Measurements from ENCODE around the gene SSC5D. TPM values are rescaled to one million over a fixed set of nuclear protein-coding genes. Genes with fewer than 3 reads are reported as not detected.

The SSC5D gene
- total RNA-seq, 1 donor from 2014 or later = 67.9 TPM

GRCh38 chr19:55535173-55535964, 47.1 kb downstream of the SSC5D start:
- DNase-seq (ENCODE audit: low spot score) = no peak

GRCh38 chr19:55535965-55536350, 47.7 kb downstream of the SSC5D start:
- DNase-seq (ENCODE audit: low spot score) = no peak

- DNase-seq (ENCODE audit: low spot score) = no peak
Observed at GRCh38 chr19:55536366-55536765, 48.1 kb downstream of the SSC5D start.

- no peak for DNase-seq (ENCODE audit: low spot score)
Observed at GRCh38 chr19:55536951-55537740, 48.9 kb downstream of the SSC5D start, which contains the start of gene SBK2. Gene SBK2 (minus strand): TSS chr19:55537133. CDS start chr19:55536294, 839 bp downstream.

DNA sequence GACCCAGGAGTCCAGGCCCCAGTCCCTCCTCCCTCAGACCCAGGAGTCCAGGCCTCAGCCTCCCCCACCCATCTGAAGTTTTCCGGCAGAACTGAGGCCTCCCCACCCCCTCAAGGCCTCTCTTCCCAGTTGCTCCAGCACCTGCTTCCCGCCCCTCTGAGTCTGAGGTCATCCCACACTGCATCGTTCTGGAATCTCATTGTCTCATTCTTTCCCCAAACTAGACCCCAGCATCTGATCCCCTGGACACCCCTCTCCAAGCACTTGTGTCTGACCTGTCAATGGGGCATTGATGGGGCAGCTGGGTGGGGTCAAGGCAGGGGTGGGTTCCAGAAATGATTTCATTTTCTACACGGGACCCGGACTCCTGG, 49.5 kb downstream of the SSC5D start:
- DNase-seq (ENCODE audit: low spot score) = no peak

DNA sequence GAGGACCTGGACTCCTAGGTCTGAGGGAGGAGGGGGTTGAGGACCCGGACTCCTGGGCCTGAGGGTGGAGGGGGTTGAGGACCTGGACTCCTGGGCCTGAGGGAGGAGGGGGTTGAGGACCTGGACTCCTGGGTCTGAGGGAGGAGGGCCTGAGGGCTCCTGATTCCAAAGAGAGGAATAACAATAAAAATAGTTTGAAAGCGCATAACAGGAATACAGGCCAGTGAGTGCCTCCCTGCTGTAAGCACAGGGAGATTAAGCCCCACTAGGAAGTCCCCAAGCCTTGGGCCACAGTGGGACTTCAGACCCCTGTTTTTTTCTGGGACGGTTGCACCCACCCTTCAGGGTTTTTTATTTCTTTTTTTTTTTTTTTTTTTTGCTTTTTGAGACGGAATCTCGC, 49.9 kb downstream of the SSC5D start:
- DNase-seq (ENCODE audit: low spot score) = no peak

GRCh38 chr19:55539090-55539984, 51.1 kb downstream of the SSC5D start:
- DNase-seq (ENCODE audit: low spot score) = no peak

GRCh38 chr19:55540619-55541018, 52.4 kb downstream of the SSC5D start:
- no peak for DNase-seq (ENCODE audit: low spot score)

DNA sequence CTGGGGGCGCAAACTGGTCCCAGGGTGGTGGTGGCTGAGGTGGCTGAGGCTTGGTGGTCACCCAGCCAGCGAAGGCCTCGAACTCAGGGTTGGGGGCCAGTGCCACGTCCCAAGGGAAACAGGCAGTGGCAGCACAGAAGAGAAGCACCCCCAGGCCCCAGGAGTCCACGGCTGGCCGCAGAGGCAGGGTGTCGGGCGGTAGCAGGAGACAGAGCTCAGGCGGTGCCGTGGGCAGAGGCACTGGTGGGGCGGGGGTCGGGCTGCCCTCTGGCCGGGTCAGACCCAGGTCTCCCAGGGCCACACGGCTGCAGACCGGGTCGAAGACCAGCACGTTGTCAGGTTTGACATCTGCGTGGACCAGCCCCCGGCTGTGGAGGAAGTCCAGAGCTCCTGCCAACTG, 52.9 kb downstream of the SSC5D start:
- DNase-seq (ENCODE audit: low spot score) = no peak

DNA sequence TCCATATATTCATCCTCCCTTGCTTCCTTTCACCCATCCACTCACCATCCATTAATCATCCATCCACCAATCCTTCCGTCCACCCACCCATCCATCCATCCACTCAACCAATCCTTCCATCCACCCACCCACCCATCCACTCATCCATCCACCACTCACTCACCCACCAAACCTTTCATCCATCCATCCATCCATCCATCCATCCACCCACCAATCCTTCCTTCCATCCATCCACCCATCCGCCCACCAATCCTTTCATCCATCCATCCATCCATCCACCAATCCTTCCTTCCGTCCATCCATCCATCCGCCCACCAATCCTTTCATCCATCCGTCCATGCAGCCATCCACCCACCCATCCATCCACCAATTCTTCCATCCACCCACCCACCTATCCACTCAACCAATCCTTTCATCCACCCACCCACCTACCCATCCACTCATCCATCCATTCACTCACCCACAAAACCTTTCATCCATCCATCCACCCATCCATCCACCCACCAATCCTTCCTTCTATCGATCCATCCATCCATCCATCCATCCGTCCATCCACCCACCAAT, 54.1 kb downstream of the SSC5D start:
- no peak for DNase-seq (ENCODE audit: low spot score)

GRCh38 chr19:55543567-55543966, 55.3 kb downstream of the SSC5D start:
- DNase-seq (ENCODE audit: low spot score) = no peak

- no peak for DNase-seq (ENCODE audit: low spot score)
Observed at GRCh38 chr19:55544014-55544413, 55.8 kb downstream of the SSC5D start.

GRCh38 chr19:55544776-55545439, 56.7 kb downstream of the SSC5D start:
- DNase-seq (ENCODE audit: low spot score) = no peak

DNA sequence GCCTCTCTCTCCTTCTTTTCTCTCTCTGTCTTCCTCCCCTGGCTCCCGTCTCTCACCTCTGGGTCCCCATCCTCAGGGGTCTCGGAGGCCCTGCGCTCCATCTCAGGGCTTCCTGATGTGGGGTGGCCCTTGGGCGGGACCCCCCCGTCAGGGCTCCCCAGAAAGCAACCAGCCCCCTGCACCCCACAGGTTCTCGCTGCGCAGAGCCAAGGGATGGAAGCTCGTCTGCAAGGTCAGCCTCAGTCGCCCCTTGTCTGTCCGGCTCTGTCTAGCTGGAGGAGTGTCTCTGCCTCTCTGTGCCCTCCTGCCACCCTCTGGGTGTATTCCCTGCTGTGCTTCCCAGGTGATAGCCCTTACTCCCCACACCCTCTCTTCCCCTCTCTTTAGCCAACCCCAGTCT, 57.2 kb downstream of the SSC5D start, which contains the start of gene SBK3:
Gene SBK3, minus strand, starts transcription at position 101 of the 400 bp plus-strand sequence. Its CDS starts 0 bp downstream, at position 101.
- no peak for DNase-seq (ENCODE audit: low spot score)

DNA sequence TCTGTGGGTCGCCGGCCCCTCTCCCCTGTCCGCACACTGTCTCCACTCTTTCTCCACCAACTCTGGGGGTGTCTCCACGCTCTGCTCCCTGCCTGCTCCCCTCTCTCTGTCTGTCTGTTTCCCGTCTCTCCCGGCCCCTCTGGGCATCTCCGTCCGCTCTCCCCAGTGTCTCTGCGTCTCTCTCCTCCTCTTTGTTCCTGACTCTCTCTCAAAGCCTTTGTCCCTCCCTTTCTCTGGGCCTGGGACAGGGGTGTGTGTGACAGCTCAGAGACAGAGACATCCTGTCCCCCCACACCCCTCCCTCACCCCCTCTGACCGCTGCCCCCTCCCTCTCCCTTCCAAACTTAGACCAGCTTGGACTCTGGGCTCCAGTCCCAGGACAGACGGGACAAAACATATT, 57.8 kb downstream of the SSC5D start:
- DNase-seq (ENCODE audit: low spot score) = no peak

GRCh38 chr19:55546822-55547614, 58.8 kb downstream of the SSC5D start:
- peak; percentile 53 for DNase-seq (ENCODE audit: low spot score)

DNA sequence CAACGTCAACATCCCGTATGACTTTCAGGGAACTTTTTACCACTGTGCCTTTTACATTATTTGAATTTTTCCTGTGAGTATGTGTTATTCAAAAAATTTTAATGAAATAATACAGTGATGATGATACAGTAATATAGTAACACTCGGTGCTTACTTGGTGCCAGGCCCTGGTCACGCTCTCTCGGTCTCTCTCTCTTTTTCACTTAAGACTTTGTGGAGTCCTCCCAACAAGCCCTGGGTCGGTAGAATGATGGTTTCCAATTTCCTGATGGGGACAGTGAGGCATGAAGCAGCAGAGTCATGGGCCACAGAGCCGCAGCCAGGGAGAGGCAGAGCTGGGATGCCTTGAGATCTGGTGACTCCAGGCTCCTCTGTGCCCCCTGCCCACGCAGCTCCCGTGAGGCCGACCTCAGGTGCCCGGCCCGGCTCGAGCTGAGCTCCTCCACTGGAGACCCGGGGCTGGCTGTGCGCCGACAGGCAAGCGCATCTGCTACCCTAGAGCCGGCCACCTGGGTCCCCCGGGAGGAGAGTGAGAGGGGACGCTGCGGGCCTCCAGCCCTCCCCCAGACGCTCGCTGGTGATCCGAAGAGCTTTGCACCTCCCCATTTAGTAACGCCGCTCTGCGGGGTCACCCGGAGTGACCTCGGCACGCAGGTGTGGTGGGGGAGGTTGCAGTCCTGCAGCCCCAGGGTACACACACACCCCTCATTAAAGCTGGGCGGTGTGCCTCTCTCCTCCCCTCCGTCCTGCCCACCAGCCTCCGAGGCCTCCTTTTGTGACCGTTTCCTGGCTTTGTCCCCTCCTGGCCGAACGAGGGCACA, 61.5 kb downstream of the SSC5D start:
- DNase-seq (ENCODE audit: low spot score) = peak; percentile 18

DNA sequence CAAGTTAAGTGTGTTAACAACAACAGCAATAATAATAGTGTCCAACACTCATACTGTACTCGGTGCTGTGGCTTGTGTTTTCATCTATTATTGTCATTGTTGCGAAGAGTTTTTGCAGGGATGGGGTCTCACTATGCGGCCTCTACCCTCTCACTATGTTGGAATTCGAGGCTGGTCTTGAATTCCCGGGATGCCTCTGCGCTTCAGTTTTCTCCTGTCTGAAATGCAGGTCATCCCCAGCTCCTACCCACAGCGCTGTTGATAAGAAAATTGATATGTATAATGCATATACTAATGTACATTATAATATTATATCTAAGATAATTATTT, 62.0 kb downstream of the SSC5D start:
- DNase-seq (ENCODE audit: low spot score) = no peak

- no peak for DNase-seq (ENCODE audit: low spot score)
Observed at GRCh38 chr19:55552206-55552605, 64.0 kb downstream of the SSC5D start.

Data from umbilical cord (tissue), 2 donors.